HG03175 (cell line): ENCODE data around the gene RPL38.
"Not testable (repeated sequence)": the region's sequence is repeated elsewhere in the genome, so short reads cannot be mapped to it uniquely, and the experiment has no call there.

Experiments used
- ATAC-seq: cut with Tn5 transposase; IDR thresholded peaks from one replicate; pipeline ENCODE4 v1.9.1; 2021; ENCODE audit warnings: mild to moderate bottlenecking, moderate library complexity; ENCODE audit not compliant: unreplicated experiment

Gene RPL38

GRCh38 chr17:74183411-74183810, 20.1 kb upstream of the RPL38 start:
- ATAC-seq = no peak

DNA sequence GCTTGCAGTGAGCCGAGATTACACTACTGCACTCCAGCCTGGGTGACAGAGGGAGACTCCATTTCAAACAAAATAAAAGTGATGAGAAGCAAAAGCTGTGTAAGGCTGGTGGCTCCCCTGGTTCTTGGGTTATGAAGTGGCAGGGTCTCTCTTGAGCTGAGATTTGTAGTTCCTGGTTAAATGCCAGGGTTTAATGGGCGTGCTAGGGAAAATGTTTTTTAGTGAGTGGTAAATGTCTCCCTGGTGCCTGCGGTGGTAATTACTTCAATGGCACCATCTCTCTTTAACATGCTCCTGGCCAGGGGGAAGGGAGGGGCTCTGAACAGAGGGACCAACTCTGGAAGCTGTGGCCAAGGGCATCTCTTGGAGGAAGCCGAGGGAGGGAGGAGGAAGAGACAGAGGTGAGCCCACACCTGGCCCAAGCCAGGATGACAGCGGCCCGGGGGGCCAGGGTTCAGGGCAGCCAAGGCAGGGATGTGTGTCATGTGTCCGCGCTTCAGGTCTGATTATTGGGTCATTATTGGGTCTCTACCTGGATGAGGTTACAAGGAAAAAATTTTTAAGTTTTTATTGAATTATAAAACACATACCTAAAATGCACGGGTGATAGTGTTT, 17.8 kb upstream of the RPL38 start:
- no peak for ATAC-seq

GRCh38 chr17:74186498-74186897, 17.0 kb upstream of the RPL38 start:
- ATAC-seq = no peak

GRCh38 chr17:74187761-74188160, 15.7 kb upstream of the RPL38 start:
- no peak for ATAC-seq

DNA sequence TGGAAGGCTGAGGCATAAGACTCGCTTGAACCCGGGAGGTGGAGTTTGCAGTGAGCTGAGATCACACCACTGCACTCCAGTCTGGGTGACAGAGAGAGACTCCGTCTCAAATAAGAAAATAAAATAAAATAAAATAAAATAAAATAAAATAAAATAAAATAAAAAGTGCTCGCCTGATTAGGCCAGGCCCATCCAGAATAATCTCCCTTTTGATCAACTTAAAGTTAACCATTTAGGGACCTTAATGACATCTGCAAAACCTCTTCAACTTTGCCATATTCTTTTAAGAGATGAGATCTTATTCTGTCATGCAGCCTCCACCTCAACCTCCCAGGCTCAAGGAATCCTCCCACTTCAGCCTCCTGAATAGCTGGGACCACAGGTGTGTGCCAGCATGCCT, 14.8 kb upstream of the RPL38 start:
- not testable (repeated sequence) for ATAC-seq

DNA sequence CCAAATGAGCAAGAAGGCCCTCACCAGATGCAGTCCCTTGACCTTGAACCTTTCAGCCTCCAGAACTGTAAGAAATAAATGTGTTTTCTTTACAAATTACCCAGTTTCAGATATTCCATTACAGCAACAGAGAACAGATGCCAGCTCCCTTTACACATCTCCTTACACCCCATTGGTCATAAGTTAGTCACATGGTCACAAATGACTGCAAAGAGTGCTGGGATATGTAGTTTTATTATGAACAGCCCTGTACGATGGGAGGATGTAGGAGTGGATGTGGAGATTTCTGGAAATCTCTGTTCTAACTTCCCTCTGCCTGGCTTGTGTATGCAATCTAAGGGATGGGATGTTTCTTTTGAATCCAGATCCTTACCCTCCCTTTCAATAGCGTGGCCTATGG, 13.3 kb upstream of the RPL38 start:
- no peak for ATAC-seq

DNA sequence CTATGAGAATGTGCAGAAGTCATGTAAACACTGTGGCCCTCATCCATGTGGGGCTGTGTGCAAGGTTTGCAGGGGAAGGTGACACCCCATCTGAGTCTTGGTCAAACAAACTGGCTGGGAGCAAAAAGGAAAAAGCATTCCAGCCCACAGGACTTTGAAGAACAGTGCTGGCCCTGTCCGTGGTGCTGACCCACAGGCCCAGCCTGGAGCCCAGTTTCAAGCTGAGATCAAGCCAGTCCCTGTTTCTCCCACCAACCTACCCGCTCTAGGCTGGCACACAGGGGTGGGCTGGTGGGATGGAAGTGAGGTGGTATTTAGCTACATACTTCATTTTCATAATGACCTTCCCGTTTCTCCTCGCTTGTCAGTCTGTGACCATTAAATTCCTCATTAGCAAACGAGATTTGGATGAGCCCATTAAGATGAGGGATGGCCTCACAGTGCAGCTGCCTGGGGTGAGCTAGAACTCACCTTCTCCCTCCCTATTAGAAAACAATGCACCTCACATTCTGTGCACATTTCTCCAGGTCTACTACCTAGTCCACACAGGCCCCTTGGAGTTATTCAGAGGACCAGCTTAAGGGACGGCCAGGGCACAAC, 12.6 kb upstream of the RPL38 start:
- no peak for ATAC-seq

- no peak for ATAC-seq
Observed at GRCh38 chr17:74192950-74193781, 10.3 kb upstream of the RPL38 start.

DNA sequence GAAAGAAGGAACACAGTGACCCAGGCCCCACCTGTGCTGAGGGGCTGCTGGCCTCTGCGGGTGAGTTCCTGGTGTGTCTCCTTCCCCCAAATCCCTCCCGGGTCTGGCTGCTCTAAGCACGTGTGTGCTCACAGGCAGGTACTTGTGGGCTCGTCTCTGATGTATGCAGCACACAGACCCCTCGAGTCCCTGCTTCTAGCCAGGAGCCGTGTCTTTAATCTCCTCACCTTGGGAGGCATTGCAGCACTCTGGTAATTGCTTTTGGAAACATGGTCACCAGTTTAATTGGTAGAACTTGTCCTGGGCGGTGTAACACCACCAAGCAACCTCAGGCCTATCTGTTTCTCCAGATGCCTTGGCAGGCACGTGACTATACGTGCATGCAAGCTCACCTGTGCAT, 8.8 kb upstream of the RPL38 start:
- ATAC-seq = no peak

GRCh38 chr17:74196541-74197317, 6.7 kb upstream of the RPL38 start:
- no peak for ATAC-seq

- ATAC-seq = no peak
Observed at GRCh38 chr17:74197801-74198200, 5.7 kb upstream of the RPL38 start.

- ATAC-seq = no peak
Observed at GRCh38 chr17:74198694-74199093, 4.8 kb upstream of the RPL38 start.

DNA sequence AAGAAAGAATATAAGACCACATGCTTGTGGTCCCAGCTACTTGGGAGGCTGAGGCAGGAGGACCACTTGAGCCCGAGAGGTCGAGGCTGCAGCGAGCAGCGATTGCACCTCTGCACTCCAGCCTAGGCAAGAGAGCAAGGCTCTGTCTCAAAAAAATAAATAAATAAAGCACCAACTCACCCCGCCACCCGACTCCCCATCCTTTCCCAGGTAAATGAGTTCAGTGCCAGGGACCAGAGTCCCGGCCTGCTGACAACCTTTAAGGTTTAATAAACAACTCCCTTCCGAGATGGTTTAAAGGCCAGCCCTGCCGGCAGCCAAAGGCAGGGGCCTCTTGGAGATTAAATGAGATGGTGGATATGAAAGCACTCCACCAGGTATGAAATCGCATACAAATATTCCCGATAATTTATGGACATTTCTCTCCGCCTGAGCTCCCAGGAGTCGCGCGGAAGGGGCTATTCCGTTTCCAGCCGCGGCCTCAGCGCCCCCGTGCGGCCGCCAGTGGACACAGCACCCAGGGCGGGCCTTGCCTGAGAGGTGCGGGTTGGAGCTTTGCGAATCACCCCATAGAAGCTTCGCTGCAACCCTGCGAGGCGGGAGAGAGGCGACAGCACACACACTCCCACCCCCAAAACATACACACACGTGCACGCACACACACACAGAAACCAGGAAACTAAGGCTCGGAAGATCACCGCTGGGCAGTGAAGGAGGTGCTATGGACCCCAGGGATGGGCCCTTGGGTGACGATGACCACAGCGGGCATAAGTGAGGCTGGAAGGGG, 4.0 kb upstream of the RPL38 start:
- ATAC-seq = no peak

GRCh38 chr17:74200112-74200511, 3.4 kb upstream of the RPL38 start:
- ATAC-seq = no peak

DNA sequence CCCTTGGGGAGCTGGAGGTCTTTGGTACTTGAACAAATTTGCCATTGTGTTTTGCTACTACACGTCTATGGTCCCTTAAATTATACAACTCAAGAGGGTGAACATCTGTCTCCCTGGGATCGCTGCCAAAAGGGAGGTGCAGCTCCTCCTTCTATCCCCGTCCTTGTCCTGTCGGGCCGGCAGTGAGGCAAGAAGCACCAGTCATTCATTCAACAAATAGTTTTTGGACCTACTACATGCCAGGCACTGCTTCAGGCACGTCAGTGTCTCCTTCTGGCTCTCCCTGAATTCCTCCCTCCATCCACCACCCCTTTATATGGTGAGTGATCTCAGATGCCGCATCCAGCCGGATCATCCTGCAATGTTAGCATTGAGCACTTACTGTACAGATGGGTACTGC, 2.2 kb upstream of the RPL38 start:
- no peak for ATAC-seq

- ATAC-seq = no peak
Observed at GRCh38 chr17:74201948-74202347, 1.5 kb upstream of the RPL38 start.

GRCh38 chr17:74202938-74203337, 540 bp upstream of the RPL38 start:
- no peak for ATAC-seq

DNA sequence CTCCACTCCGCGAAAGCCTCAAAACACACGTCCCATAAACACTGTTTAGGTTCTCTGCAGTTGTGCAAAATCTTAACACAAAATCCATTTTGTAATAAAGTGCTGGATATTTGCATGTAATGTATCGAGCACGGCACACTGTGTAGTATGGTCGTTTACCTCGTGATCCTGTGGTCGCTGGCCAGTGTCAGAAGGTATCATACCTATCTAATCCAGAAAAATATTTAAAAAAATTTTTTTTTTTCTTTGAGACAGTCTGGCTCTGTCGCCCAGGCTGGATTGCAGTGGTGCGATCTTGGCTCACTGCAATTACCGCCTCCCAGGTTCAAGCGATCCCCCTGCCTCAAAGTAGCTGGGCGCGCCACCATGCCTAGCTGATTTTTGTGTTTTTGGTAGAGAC, 996 bp downstream of the RPL38 start:
- ATAC-seq = no peak

DNA sequence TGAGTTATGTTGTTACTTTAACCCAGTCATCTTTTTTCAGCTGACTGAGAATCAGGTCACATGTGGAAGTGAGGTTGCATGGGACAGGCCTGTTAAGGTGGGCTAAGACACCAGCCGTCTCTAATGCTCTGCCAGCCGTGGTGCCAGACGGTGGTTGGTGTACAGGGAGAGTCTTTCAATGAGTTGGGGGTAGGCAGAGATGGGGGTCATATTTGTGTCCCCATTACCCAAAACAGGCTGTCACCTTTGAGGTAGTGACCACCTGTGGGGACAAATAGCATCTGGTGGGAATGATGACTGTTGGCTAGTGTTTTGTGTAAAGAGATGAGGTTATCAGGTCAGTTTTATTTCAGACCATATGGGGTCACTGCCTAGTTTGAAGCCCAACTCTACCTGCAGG, 1.8 kb downstream of the RPL38 start:
- ATAC-seq = no peak

GRCh38 chr17:74206332-74206818, 2.9 kb downstream of the RPL38 start:
- no peak for ATAC-seq
